D721Med (cell line): ENCODE results near the gene UROS.

Source experiments
- DNase-seq: peaks from one replicate; pipeline ENCODE4 v3.0.0; 2011; ENCODE audit warnings: low spot score; ENCODE audit not compliant: insufficient read length
- FAIRE-seq: peaks from 2 replicates; lab custom pipeline; 2011; peaks lifted over from hg19 to GRCh38; lab: Jason Lieb, UNC
- TF ChIP-seq, protein P1 (sequence below): IDR thresholded peaks from 2 replicates; pipeline ENCODE4 v1.5.1; 2012; ENCODE audit warnings: mild to moderate bottlenecking, control low read depth; ENCODE audit not compliant: insufficient read depth; ENCODE audit errors: missing control alignments

UROS gene

DNA sequence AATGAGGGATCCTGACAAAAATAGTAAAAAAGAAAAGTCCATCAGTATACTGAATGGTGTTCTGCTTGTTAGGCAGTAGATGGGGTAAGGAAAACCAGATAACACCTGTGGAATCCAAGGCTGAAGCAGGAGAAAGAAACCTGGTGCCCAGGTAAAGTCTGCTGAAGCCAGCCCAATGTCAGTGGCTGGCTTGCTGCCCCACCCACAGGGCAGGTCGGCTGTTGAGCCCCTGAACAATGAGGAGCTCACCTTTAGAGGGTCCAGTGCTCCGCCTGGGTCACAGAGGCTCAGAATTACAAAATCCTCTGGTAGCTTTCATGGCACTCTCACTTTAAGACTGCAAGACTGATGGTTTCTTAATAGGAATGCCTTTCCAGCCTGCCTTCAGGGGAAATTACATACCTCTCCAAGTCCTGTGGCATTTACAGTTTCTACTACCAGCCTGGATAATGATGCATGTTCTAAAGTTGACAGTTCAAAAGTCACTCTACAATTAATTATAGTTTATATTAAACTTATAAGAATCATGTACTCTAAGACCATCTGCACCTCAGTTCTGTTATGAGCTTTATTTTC lies 34.2 kb upstream of the UROS start:
- DNase-seq: no peak
- no peak for FAIRE-seq
- TF ChIP-seq, protein P1, sequence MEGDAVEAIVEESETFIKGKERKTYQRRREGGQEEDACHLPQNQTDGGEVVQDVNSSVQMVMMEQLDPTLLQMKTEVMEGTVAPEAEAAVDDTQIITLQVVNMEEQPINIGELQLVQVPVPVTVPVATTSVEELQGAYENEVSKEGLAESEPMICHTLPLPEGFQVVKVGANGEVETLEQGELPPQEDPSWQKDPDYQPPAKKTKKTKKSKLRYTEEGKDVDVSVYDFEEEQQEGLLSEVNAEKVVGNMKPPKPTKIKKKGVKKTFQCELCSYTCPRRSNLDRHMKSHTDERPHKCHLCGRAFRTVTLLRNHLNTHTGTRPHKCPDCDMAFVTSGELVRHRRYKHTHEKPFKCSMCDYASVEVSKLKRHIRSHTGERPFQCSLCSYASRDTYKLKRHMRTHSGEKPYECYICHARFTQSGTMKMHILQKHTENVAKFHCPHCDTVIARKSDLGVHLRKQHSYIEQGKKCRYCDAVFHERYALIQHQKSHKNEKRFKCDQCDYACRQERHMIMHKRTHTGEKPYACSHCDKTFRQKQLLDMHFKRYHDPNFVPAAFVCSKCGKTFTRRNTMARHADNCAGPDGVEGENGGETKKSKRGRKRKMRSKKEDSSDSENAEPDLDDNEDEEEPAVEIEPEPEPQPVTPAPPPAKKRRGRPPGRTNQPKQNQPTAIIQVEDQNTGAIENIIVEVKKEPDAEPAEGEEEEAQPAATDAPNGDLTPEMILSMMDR: no peak

DNA sequence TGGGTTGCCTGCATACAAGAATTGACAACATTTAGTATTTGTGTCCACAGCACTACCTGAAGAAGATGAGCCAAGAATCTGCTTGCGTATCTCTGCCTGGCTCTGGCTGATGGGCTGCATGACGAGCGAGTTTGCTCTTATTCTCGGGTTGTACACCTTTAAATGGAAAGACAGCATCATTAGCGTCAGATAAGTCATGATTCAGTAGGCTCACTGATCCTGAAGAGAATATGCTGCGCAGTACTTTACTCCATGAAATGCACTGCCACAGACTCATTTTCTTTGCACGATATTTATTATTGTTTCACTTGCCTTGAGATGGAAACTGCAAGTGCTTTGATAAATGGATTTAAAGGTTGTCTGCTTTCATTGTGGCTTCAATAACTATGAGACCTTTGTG lies 29.4 kb upstream of the UROS start:
- FAIRE-seq (no peak), DNase-seq (no peak)
- TF ChIP-seq, protein P1: no peak

DNA sequence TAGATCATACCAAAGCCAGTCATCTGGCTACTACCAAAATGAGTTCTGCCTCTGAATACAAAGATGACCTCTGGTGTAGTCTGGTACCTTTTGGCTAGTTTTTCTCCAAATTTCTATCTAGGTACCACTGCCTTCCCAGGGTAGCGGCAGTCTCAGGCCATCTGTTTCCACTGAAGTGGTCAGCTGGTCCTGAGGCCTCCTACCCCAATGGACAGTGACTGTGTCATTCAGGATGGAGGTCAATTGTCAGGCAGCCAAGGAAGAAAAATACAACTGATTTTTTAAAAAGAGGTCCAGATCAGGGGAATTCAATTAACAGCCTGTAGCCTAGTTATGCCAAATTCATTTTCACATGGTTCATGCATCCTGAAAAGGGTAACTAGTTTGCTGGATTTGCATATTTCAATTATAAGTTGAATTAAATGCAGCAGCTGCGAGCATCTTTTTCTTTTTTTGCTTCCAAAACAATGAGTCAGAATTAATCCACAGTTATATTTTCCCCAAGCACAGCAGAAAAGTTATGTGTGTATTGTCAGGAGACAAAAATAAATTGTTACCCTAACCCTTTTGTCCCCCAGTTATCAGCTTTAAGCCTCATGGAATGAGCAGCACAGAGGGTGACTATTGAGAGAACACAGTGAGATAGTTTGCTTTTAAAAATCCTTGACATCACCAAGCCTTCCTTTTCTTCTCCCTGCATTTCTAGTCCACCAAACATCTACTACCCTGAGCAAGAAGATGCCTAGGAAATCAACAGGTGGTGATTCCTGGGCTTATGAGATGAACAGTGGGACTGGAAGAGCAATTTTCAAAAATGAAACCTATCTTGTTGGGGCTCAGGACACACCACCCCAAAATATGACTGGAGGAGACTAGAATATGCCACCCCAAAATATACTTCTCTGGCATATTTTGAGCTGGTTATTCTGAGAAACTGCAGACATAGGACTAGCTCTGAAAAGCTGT lies 28.0 kb upstream of the UROS start:
- TF ChIP-seq, protein P1: no peak
- DNase-seq: no peak
- FAIRE-seq: no peak

DNA sequence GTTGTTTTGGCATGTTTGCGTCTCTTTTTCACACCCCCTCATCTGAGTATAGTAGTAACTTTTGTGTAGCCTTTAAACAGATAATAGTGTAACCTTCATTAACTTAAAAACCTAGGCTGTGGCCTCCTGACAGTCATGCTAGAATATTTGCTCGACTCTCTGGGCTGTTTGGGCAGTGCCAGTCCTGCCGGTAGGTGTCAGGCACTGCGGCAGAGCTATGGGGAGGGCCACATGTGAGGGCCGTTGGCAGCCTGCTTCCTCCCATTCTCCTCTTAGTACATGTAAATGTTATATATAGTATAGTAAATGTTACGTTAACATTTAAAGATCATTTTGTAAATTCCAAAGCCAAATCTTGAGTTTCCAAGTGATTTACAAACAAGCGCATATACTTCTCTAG lies 26.4 kb upstream of the UROS start:
- no peak for DNase-seq
- TF ChIP-seq, protein P1: no peak
- no peak for FAIRE-seq

DNA sequence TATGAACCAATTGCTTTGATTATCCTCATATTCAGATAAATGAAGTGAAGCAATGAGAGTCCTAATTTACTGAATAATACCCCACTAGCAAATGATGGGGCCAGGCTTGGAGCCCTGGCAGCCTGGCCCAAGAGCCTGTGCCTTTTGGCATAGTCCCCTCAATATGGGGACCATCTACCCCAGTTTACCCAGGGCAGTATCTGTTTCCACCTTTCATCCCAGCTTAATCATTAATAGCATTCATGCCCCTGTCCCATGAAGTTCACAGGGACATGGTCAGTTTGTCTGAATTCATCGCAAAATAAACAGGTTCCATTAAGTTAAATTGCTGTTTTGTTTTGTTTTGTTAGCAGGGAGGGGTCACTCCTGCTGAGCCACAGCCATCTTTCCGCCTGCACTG lies 25.8 kb upstream of the UROS start:
- no peak for FAIRE-seq
- DNase-seq: no peak
- TF ChIP-seq, protein P1: no peak

DNA sequence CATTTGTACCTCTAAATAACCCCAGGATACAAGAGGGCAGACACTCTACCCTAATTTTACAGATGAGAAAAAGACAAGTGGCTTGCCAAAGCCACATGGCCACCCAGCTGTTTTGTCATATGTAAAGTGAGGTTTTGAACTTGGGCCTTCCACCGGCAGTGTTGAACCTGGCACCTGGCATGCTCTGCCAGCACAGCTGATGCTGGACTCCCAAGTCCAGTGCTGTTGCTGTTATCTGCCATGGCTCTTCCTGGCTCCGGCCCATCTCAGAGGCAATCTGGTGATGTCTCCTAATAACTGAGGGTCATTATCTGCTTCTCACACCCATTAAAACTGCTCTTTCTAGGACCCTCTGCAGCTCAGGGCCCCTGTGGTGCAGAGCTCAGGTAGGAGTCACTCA lies 25.3 kb upstream of the UROS start:
- TF ChIP-seq, protein P1: no peak
- DNase-seq (no peak), FAIRE-seq (no peak)

DNA sequence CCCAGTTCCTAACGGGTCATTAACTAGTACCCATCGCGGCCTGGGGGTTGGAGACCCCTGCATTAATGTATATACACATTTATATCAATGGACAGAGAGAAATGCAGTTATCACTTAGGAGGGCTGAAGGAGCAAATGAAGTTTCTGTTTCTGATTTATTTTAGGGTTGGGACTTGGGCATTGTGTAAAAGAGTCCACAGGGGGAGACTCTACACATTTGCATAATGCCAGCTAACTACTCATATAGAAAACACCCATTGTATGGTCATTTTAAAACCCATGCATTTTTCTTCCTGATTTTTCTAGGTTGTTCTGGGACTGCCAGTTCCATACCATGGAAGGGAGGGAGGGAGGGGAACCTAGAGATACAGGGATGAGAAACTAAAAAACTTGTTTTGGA lies 23.8 kb upstream of the UROS start:
- TF ChIP-seq, protein P1: no peak
- no peak for FAIRE-seq
- no peak for DNase-seq
